ENCODE measurements around the gene THAP12. TPM values are rescaled to one million over a fixed set of nuclear protein-coding genes. Genes with fewer than 3 reads are reported as not detected.
A peak's percentile ranks its signal among the peaks of the same experiment; 100 is the strongest.
"Not testable (repeated sequence)": the region's sequence is repeated elsewhere in the genome, so short reads cannot be mapped to it uniquely, and the experiment has no call there.

The THAP12 gene
- total RNA-seq, 1 donor from 2014 or later: 66.0 TPM

DNA sequence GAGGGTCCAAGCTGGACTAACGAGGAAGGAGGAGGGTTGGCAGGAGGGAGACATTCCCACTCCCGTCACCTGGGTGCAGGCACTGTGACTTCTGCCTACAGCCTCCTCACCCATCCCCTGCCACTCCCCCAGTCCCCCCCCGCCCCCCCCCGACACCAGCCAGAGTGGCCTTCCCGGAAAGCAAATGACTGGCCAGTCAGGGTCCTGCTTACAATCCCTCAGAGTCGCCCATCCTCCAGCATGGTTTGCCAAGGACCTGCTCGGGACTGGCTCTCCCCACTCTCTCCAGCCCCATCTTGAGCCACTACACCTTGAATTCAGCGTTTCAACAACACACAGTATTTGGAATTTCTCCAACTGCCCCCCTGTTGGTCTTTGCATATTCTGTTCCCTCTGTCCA is 59.6 kb downstream of the THAP12 start:
- no peak for DNase-seq (ENCODE audit: low spot score)
- Mint-ChIP-seq H3K4me1 (ENCODE audit: low read depth) (peaks cover 17% of the 10 kb centered on the region), H3K36me3 (ENCODE audit: low read depth) (no peaks in the 10 kb centered on the region), H3K27ac (no peak overlapping the region), H3K27me3 (ENCODE audit: low read depth) (peaks cover 32% of the 10 kb centered on the region), H3K4me3 (ENCODE audit: low read depth) (no peak overlapping the region), H3K9me3 (no peaks in the 10 kb centered on the region)
- intact Hi-C loops (cut with micrococcal nuclease): no loop called here

GRCh38 chr11:76320929-76321328 is 60.0 kb downstream of the THAP12 start:
- Mint-ChIP-seq H3K27ac (no peak overlapping the region), H3K4me1 (ENCODE audit: low read depth) (peaks cover 17% of the 10 kb centered on the region), H3K9me3 (no peaks in the 10 kb centered on the region), H3K27me3 (ENCODE audit: low read depth) (peaks cover 32% of the 10 kb centered on the region), H3K36me3 (ENCODE audit: low read depth) (no peaks in the 10 kb centered on the region), H3K4me3 (ENCODE audit: low read depth) (no peak overlapping the region)
- intact Hi-C loops (cut with micrococcal nuclease): no loop called here
- DNase-seq (ENCODE audit: low spot score): no peak

GRCh38 chr11:76319798-76320197 is 61.1 kb downstream of the THAP12 start:
- not testable (repeated sequence) for H3K36me3 Mint-ChIP-seq (ENCODE audit: low read depth); H3K4me3 Mint-ChIP-seq (ENCODE audit: low read depth); H3K27ac Mint-ChIP-seq; H3K9me3 Mint-ChIP-seq; DNase-seq (ENCODE audit: low spot score)
- H3K27me3 Mint-ChIP-seq (ENCODE audit: low read depth): peaks cover 29% of the 10 kb centered on the region
- intact Hi-C loops (cut with micrococcal nuclease): loop anchor here (2.0 kb wide), 2 partner anchors 423 to 597 kb away; no protein-coding TSS in a partner anchor
- peaks cover 17% of the 10 kb centered on the region for H3K4me1 Mint-ChIP-seq (ENCODE audit: low read depth)

DNA sequence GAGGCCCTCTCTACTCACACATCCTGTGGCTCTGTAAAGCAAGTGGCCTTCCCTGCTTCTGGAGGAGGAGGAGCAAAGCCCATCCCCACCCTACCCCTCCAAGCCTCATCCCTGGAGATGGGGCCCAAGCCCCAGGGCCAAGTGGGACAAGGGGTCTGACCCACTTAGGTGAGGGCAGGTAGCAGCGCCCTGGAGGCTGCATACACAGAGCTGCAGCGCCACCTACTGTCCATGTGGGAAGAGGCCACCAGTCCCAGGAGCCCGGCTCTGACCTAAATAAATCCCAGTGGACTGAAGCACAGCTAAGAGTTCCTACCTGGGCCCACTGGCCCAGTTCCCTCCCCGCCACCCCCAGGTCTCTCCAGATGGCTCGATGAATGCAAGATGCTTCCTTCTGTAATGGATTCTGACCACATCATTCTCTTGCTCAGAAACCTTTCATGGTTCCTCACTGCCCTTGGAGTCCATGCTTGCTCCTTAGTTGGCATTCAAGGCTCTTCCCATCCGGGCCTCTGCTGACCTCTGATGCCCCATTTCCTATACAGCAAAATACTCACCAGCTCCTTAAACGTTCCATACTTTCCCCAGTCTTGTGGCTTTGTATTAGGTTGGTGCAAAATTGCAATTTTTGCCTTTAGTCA is 62.1 kb downstream of the THAP12 start:
- no peaks in the 10 kb centered on the region for H3K9me3 Mint-ChIP-seq
- H3K27ac Mint-ChIP-seq: no peak overlapping the region
- peaks cover 15% of the 10 kb centered on the region for H3K4me1 Mint-ChIP-seq (ENCODE audit: low read depth)
- peaks cover 29% of the 10 kb centered on the region for H3K27me3 Mint-ChIP-seq (ENCODE audit: low read depth)
- DNase-seq (ENCODE audit: low spot score): peak; percentile 70
- H3K36me3 Mint-ChIP-seq (ENCODE audit: low read depth): no peaks in the 10 kb centered on the region
- no peak overlapping the region for H3K4me3 Mint-ChIP-seq (ENCODE audit: low read depth)
- intact Hi-C loops (cut with micrococcal nuclease): loop anchor here (1.0 to 2.0 kb wide), 3 partner anchors 112 to 596 kb away; no protein-coding TSS in a partner anchor

GRCh38 chr11:76317296-76317695 is 63.6 kb downstream of the THAP12 start:
- H3K36me3 Mint-ChIP-seq (ENCODE audit: low read depth): no peaks in the 10 kb centered on the region
- H3K4me1 Mint-ChIP-seq (ENCODE audit: low read depth): peaks cover under 1% of the 10 kb centered on the region
- no peak for DNase-seq (ENCODE audit: low spot score)
- no peak overlapping the region for H3K4me3 Mint-ChIP-seq (ENCODE audit: low read depth)
- H3K27me3 Mint-ChIP-seq (ENCODE audit: low read depth): peaks cover 26% of the 10 kb centered on the region
- no peaks in the 10 kb centered on the region for H3K9me3 Mint-ChIP-seq
- no peak overlapping the region for H3K27ac Mint-ChIP-seq
- intact Hi-C loops (cut with micrococcal nuclease): no loop called here

GRCh38 chr11:76316726-76317125 is 64.2 kb downstream of the THAP12 start:
- Mint-ChIP-seq H3K27me3 (ENCODE audit: low read depth) (peaks cover 26% of the 10 kb centered on the region), H3K36me3 (ENCODE audit: low read depth) (no peaks in the 10 kb centered on the region), H3K4me1 (ENCODE audit: low read depth) (no peaks in the 10 kb centered on the region), H3K27ac (no peak overlapping the region), H3K4me3 (ENCODE audit: low read depth) (no peak overlapping the region), H3K9me3 (no peaks in the 10 kb centered on the region)
- DNase-seq (ENCODE audit: low spot score): no peak
- intact Hi-C loops (cut with micrococcal nuclease): no loop called here

GRCh38 chr11:76315182-76315853 is 65.6 kb downstream of the THAP12 start:
- DNase-seq (ENCODE audit: low spot score): no peak
- Mint-ChIP-seq H3K36me3 (ENCODE audit: low read depth) (no peaks in the 10 kb centered on the region), H3K4me3 (ENCODE audit: low read depth) (no peak overlapping the region), H3K9me3 (no peaks in the 10 kb centered on the region), H3K27ac (no peak overlapping the region), H3K27me3 (ENCODE audit: low read depth) (peaks cover 15% of the 10 kb centered on the region), H3K4me1 (ENCODE audit: low read depth) (no peaks in the 10 kb centered on the region)
- intact Hi-C loops (cut with micrococcal nuclease): no loop called here

GRCh38 chr11:76314741-76315090 is 66.2 kb downstream of the THAP12 start:
- no peaks in the 10 kb centered on the region for H3K9me3 Mint-ChIP-seq
- no peak overlapping the region for H3K4me3 Mint-ChIP-seq (ENCODE audit: low read depth)
- no peak for DNase-seq (ENCODE audit: low spot score)

GRCh38 chr11:76313913-76314740 is 66.8 kb downstream of the THAP12 start:
- H3K27ac Mint-ChIP-seq: no peak overlapping the region
- intact Hi-C loops (cut with micrococcal nuclease): no loop called here
- no peak for DNase-seq (ENCODE audit: low spot score)
- no peaks in the 10 kb centered on the region for H3K4me1 Mint-ChIP-seq (ENCODE audit: low read depth)
- no peak overlapping the region for H3K4me3 Mint-ChIP-seq (ENCODE audit: low read depth)
- no peaks in the 10 kb centered on the region for H3K9me3 Mint-ChIP-seq
- peaks cover 10% of the 10 kb centered on the region for H3K27me3 Mint-ChIP-seq (ENCODE audit: low read depth)
- no peaks in the 10 kb centered on the region for H3K36me3 Mint-ChIP-seq (ENCODE audit: low read depth)

More at GRCh38 chr11:76314741-76315090, 66.2 kb downstream of the THAP12 start:
- intact Hi-C loops (cut with micrococcal nuclease): no loop called here
- H3K27ac Mint-ChIP-seq: no peak overlapping the region
- H3K27me3 Mint-ChIP-seq (ENCODE audit: low read depth): peaks cover 9% of the 10 kb centered on the region
- H3K4me1 Mint-ChIP-seq (ENCODE audit: low read depth): no peaks in the 10 kb centered on the region
- H3K36me3 Mint-ChIP-seq (ENCODE audit: low read depth): no peaks in the 10 kb centered on the region

DNA sequence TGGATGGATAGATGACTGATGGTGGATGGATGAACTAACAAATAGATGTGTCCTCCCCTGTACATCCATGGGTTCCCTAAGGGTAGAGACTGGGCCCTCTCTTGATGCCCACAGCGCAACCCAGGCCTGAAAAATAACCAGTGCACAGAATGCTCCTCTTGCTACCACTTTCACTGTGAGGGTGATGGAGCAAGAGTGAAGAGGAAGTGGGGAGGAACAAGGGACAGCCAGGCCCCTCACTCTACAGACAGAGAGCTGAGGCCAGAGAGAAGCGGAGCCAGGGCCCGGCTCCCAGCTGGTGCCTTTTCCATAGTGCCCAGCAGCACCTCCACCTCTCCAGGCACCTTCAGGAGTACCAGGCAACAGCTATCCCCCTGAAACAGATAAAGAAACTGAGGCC is 67.7 kb downstream of the THAP12 start:
- H3K27ac Mint-ChIP-seq: no peak overlapping the region
- H3K36me3 Mint-ChIP-seq (ENCODE audit: low read depth): no peaks in the 10 kb centered on the region
- no peak for DNase-seq (ENCODE audit: low spot score)
- H3K27me3 Mint-ChIP-seq (ENCODE audit: low read depth): peaks cover 7% of the 10 kb centered on the region
- no peak overlapping the region for H3K4me3 Mint-ChIP-seq (ENCODE audit: low read depth)
- intact Hi-C loops (cut with micrococcal nuclease): no loop called here
- H3K9me3 Mint-ChIP-seq: no peaks in the 10 kb centered on the region
- H3K4me1 Mint-ChIP-seq (ENCODE audit: low read depth): no peaks in the 10 kb centered on the region

DNA sequence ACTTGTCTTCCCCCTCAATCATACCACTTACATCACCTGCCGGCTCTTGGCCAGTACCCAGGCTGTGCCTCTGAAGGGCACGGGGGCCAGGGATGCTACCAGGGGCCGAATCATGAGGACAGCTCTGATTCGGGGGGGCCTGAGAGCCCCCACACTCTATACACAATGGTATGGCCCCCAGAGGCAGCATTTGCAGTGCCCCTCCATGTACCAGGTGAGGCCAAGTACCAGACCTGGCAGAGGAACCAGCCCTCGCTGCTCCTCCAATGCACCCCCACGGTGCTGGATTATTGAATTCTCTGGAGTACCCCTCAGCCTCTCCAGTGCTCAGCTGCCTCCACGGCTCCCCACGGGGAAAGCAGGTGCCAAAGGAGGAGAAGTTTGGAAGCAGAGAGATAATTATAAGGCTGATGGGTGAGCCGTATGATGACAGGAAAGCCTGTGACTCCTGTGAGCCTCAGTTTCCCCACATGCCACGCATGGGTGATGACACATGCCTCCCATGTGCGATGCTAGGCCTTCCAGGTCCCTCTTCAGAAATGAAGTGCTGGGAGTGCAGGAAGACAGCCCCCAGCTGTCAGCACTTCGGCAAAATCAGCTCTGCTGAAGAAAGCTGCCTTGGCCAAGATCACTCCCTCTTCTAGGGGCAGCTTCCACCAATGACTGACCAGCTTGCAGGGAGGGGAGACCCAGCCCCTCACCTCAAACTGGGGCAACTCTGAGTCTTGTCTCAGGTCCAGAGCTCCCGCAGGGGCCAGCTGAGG is 69.9 kb downstream of the THAP12 start:
- DNase-seq (ENCODE audit: low spot score): no peak
- no peaks in the 10 kb centered on the region for H3K4me1 Mint-ChIP-seq (ENCODE audit: low read depth)
- no peaks in the 10 kb centered on the region for H3K36me3 Mint-ChIP-seq (ENCODE audit: low read depth)
- H3K9me3 Mint-ChIP-seq: no peaks in the 10 kb centered on the region
- H3K27me3 Mint-ChIP-seq (ENCODE audit: low read depth): peaks cover 1% of the 10 kb centered on the region
- H3K4me3 Mint-ChIP-seq (ENCODE audit: low read depth): no peak overlapping the region
- intact Hi-C loops (cut with micrococcal nuclease): no loop called here
- no peak overlapping the region for H3K27ac Mint-ChIP-seq

DNA sequence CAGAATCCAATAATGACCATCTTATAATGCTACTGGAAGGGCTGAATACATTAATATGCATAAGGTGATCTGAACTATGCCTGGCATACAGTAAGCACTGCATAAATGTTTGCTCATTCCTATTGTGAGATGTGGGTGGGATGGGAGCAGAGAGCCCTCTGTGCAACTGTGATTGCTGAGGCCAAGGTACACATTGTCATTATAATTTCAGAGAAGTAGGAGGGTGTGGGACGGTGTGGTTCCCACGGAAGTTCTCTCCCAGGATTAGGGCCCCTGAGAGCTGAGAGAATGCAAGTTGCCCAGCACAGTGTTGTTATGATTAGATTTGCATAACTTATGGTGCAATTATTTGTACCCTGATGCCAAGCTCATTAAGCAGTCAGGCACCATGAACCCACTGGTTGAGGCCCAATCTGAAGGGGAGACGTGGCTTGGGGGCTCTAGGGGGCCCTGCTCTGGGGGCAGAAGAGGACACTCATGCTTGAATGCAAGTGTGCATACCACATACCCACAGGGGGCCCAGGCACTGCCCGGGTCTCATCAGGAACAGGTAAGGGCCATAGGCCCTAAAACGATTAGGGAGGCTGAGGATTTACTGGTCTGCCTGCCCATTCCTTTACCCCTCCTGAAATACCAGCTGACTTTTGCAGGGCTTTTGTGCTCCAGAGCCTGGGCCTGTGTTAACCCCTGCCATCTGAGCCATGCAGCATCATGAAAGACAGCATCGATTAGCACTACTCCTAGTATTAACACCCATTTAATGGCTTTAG is 72.8 kb downstream of the THAP12 start:
- Mint-ChIP-seq H3K27me3 (ENCODE audit: low read depth) (peaks cover 15% of the 10 kb centered on the region), H3K4me3 (ENCODE audit: low read depth) (no peak overlapping the region), H3K4me1 (ENCODE audit: low read depth) (no peaks in the 10 kb centered on the region), H3K9me3 (no peaks in the 10 kb centered on the region), H3K36me3 (ENCODE audit: low read depth) (no peaks in the 10 kb centered on the region), H3K27ac (no peak overlapping the region)
- no peak for DNase-seq (ENCODE audit: low spot score)
- intact Hi-C loops (cut with micrococcal nuclease): no loop called here

All from activated T-helper 2 cell treated with anti-CD3 and anti-CD28 coated beads, Interferon-gamma antibody, Interleukin-2, Interleukin-4, amounts not matched to agents 10 μg/mL and 5 μg/mL and 100 μg/mL, durations not matched to agents 14 hours and 24 hours and 36 hours (primary cell).